ENCODE measurements around the gene VAX1. TPM values are rescaled to one million over a fixed set of nuclear protein-coding genes. Genes with fewer than 3 reads are reported as not detected.
A peak's percentile ranks its signal among the peaks of the same experiment; 100 is the strongest.

VAX1 gene
- total RNA-seq, 2 donors from 2014 or later: 3.2 to 3.5 TPM

- Mint-ChIP-seq H3K36me3 (ENCODE audit: low read depth) (no peaks in the 10 kb centered on the region), H3K27me3 (ENCODE audit: insufficient read depth) (peaks cover 84% of the 10 kb centered on the region), H3K27ac (no peak overlapping the region), H3K4me1 (peaks cover 13% of the 10 kb centered on the region), H3K9me3 (no peaks in the 10 kb centered on the region), H3K4me3 (peak overlapping the region; percentile 63)
- Histone ChIP-seq H3K4me1 (ENCODE audit: control insufficient read depth, insufficient read depth, low read length) (no peaks in the 10 kb centered on the region), H3K27ac (ENCODE audit: low read depth, low read length) (no peak overlapping the region), H3K27me3 (ENCODE audit: control insufficient read depth, insufficient read depth, low read length, poor library complexity, severe bottlenecking) (peaks cover 64% of the 10 kb centered on the region), H3K36me3 (ENCODE audit: control insufficient read depth, insufficient read depth, low read length) (no peaks in the 10 kb centered on the region), H3K9me3 (ENCODE audit: control insufficient read depth, low read length) (no peaks in the 10 kb centered on the region), H3K4me3 (ENCODE audit: low read length) (peak overlapping the region; percentile 74), H3K9ac (ENCODE audit: extremely low read depth, low read length, poor library complexity, severe bottlenecking) (no peak overlapping the region)
- peak; percentile 93 for TF ChIP-seq CTCF (conservative IDR thresholded peaks at IDR 0.05)
- peak; percentile 92 for DNase-seq
- 0 to 25% methylated on average over 7 to 12 of the region's 12 CpGs for WGBS, 2 experiments (ENCODE audit: insufficient coverage in 1 of 2, insufficient read length in 1 of 2)
Observed at GRCh38 chr10:117175901-117176534, 37.9 kb upstream of the VAX1 start.

- no peak overlapping the region for H3K9ac ChIP-seq (ENCODE audit: extremely low read depth, low read length, poor library complexity, severe bottlenecking)
- H3K27me3 ChIP-seq (ENCODE audit: control insufficient read depth, insufficient read depth, low read length, poor library complexity, severe bottlenecking): peaks cover 65% of the 10 kb centered on the region
- H3K4me1 ChIP-seq (ENCODE audit: control insufficient read depth, insufficient read depth, low read length): no peaks in the 10 kb centered on the region
- no peak overlapping the region for H3K27ac Mint-ChIP-seq
- peak overlapping the region; percentile 74 for H3K4me3 ChIP-seq (ENCODE audit: low read length)
- H3K4me1 Mint-ChIP-seq: peaks cover 13% of the 10 kb centered on the region
- no peaks in the 10 kb centered on the region for H3K9me3 Mint-ChIP-seq
- peaks cover 88% of the 10 kb centered on the region for H3K27me3 Mint-ChIP-seq (ENCODE audit: insufficient read depth)
- 3 to 5% methylated on average over 35 to 46 of the region's 46 CpGs for WGBS, 2 experiments (ENCODE audit: insufficient coverage in 1 of 2, insufficient read length in 1 of 2)
- H3K27ac ChIP-seq (ENCODE audit: low read depth, low read length): no peak overlapping the region
- H3K36me3 Mint-ChIP-seq (ENCODE audit: low read depth): no peaks in the 10 kb centered on the region
- H3K9me3 ChIP-seq (ENCODE audit: control insufficient read depth, low read length): no peaks in the 10 kb centered on the region
- TF ChIP-seq CTCF (conservative IDR thresholded peaks at IDR 0.05): peak; percentile 22
- peak; percentile 72 for DNase-seq
- peak overlapping the region; percentile 63 for H3K4me3 Mint-ChIP-seq
- H3K36me3 ChIP-seq (ENCODE audit: control insufficient read depth, insufficient read depth, low read length): no peaks in the 10 kb centered on the region
Observed at GRCh38 chr10:117175215-117175900, 37.3 kb upstream of the VAX1 start.

- H3K4me3 ChIP-seq (ENCODE audit: low read length): peak overlapping the region; percentile 74
- H3K27ac Mint-ChIP-seq: no peak overlapping the region
Observed at GRCh38 chr10:117174439-117175214, 36.6 kb upstream of the VAX1 start.

More at GRCh38 chr10:117174439-117175214, 36.6 kb upstream of the VAX1 start:
- peak; percentile 97 for DNase-seq
- Histone ChIP-seq H3K9ac (ENCODE audit: extremely low read depth, low read length, poor library complexity, severe bottlenecking) (no peak overlapping the region), H3K4me1 (ENCODE audit: control insufficient read depth, insufficient read depth, low read length) (no peaks in the 10 kb centered on the region), H3K9me3 (ENCODE audit: control insufficient read depth, low read length) (no peaks in the 10 kb centered on the region), H3K36me3 (ENCODE audit: control insufficient read depth, insufficient read depth, low read length) (no peaks in the 10 kb centered on the region), H3K27ac (ENCODE audit: low read depth, low read length) (no peak overlapping the region), H3K27me3 (ENCODE audit: control insufficient read depth, insufficient read depth, low read length, poor library complexity, severe bottlenecking) (peaks cover 67% of the 10 kb centered on the region)
- Mint-ChIP-seq H3K27me3 (ENCODE audit: insufficient read depth) (peaks cover 88% of the 10 kb centered on the region), H3K4me3 (peak overlapping the region; percentile 63), H3K36me3 (ENCODE audit: low read depth) (no peaks in the 10 kb centered on the region), H3K4me1 (peaks cover 13% of the 10 kb centered on the region), H3K9me3 (no peaks in the 10 kb centered on the region)
- TF ChIP-seq CTCF (conservative IDR thresholded peaks at IDR 0.05): peak; percentile 92
- WGBS, 2 experiments (ENCODE audit: insufficient coverage in 1 of 2, insufficient read length in 1 of 2): 10 to 14% methylated on average over 12 to 16 of the region's 16 CpGs

Measured in endodermal cell (in vitro differentiated cells).